CD4-positive, alpha-beta T cell treated with Interferon gamma for 1 hour (primary cell): ENCODE measurements around the gene STK38L.

Source experiments
- DNase-seq: peaks from one replicate; pipeline ENCODE4 v3.0.0-alpha.2; 2020

Gene STK38L

GRCh38 chr12:27330846-27331245 is 86.8 kb downstream of the STK38L start:
- no peak for DNase-seq

GRCh38 chr12:27331291-27331926 is 87.3 kb downstream of the STK38L start:
- peak; percentile 35 for DNase-seq

GRCh38 chr12:27331927-27332324 is 87.8 kb downstream of the STK38L start:
- DNase-seq = no peak

GRCh38 chr12:27332407-27332713 is 88.3 kb downstream of the STK38L start:
- DNase-seq = no peak

GRCh38 chr12:27332714-27333402 is 88.8 kb downstream of the STK38L start, which contains the start of gene BMAL2:
Gene BMAL2, plus strand, starts transcription at chr12:27332836. Its CDS starts 237 bp downstream, at chr12:27333073.
- DNase-seq = peak; percentile 22

GRCh38 chr12:27333403-27334009 is 89.4 kb downstream of the STK38L start:
- DNase-seq = peak; percentile 64

GRCh38 chr12:27334042-27334720 is 90.1 kb downstream of the STK38L start:
- DNase-seq = no peak

GRCh38 chr12:27334721-27335082 is 90.6 kb downstream of the STK38L start:
- DNase-seq = no peak

- no peak for DNase-seq
Measured at GRCh38 chr12:27335364-27336281, 91.5 kb downstream of the STK38L start.

GRCh38 chr12:27336282-27336653 is 92.2 kb downstream of the STK38L start:
- DNase-seq = no peak

GRCh38 chr12:27337376-27337775 is 93.3 kb downstream of the STK38L start:
- no peak for DNase-seq

- no peak for DNase-seq
Measured at GRCh38 chr12:27338473-27338872, 94.4 kb downstream of the STK38L start.

GRCh38 chr12:27340971-27341370 is 96.9 kb downstream of the STK38L start:
- DNase-seq = no peak

- no peak for DNase-seq
Measured at GRCh38 chr12:27342536-27342935, 98.5 kb downstream of the STK38L start.

- DNase-seq = no peak
Measured at GRCh38 chr12:27343255-27344000, 99.3 kb downstream of the STK38L start.

- DNase-seq = no peak
Measured at GRCh38 chr12:27344246-27344645, 100.2 kb downstream of the STK38L start.

- DNase-seq = no peak
Measured at GRCh38 chr12:27344760-27345159, 100.7 kb downstream of the STK38L start.

- no peak for DNase-seq
Measured at GRCh38 chr12:27345376-27345775, 101.3 kb downstream of the STK38L start.

- DNase-seq = no peak
Measured at GRCh38 chr12:27347779-27348178, 103.7 kb downstream of the STK38L start.

GRCh38 chr12:27351476-27351875 is 107.4 kb downstream of the STK38L start:
- no peak for DNase-seq

GRCh38 chr12:27355486-27355885 is 111.4 kb downstream of the STK38L start:
- DNase-seq = no peak

GRCh38 chr12:27355979-27356378 is 111.9 kb downstream of the STK38L start:
- DNase-seq = no peak
